ENCODE measurements around the gene IQCC.

- TF ChIP-seq, protein P1, sequence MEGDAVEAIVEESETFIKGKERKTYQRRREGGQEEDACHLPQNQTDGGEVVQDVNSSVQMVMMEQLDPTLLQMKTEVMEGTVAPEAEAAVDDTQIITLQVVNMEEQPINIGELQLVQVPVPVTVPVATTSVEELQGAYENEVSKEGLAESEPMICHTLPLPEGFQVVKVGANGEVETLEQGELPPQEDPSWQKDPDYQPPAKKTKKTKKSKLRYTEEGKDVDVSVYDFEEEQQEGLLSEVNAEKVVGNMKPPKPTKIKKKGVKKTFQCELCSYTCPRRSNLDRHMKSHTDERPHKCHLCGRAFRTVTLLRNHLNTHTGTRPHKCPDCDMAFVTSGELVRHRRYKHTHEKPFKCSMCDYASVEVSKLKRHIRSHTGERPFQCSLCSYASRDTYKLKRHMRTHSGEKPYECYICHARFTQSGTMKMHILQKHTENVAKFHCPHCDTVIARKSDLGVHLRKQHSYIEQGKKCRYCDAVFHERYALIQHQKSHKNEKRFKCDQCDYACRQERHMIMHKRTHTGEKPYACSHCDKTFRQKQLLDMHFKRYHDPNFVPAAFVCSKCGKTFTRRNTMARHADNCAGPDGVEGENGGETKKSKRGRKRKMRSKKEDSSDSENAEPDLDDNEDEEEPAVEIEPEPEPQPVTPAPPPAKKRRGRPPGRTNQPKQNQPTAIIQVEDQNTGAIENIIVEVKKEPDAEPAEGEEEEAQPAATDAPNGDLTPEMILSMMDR (IDR thresholded peaks at IDR 0.05): no peak
- TF ChIP-seq POLR2AphosphoS5 (IDR thresholded peaks at IDR 0.05; ENCODE audit: low read depth, low read length): no peak
These were observed 34.5 kb upstream of the IQCC start for GRCh38 chr1:32170991-32171390.
